MG63 (cell line): ENCODE measurements around the gene ATE1. TPM values are rescaled to one million over a fixed set of nuclear protein-coding genes. Genes with fewer than 3 reads are reported as not detected.
A peak's percentile ranks its signal among the peaks of the same experiment; 100 is the strongest.
"Not testable (repeated sequence)": the region's sequence is repeated elsewhere in the genome, so short reads cannot be mapped to it uniquely, and the experiment has no call there.

Experiments
- DNase-seq: peaks from one replicate; pipeline ENCODE4 v3.0.0-alpha.2; 2020
- H3K27me3 ChIP-seq: fragments of 250-450 bp; sonication (Bioruptor Pico); 2 replicates; pipeline ENCODE4 v1.5.1; 2020; ENCODE audit warnings: mild to moderate bottlenecking, moderate library complexity
- H3K36me3 ChIP-seq: fragments of 250-450 bp; sonication (Bioruptor Pico); 2 replicates; pipeline ENCODE4 v1.5.1; 2020; ENCODE audit warnings: mild to moderate bottlenecking, moderate library complexity
- H3K4me3 ChIP-seq: fragments of 250-450 bp; sonication (Bioruptor Pico); 2 replicates; pipeline ENCODE4 v1.5.1; 2020; ENCODE audit warnings: mild to moderate bottlenecking, moderate library complexity
- H3K9me3 ChIP-seq: fragments of 250-450 bp; sonication (Bioruptor Pico); 2 replicates; pipeline ENCODE4 v1.5.1; 2020; ENCODE audit warnings: mild to moderate bottlenecking, moderate library complexity
- total RNA-seq: library from RNA; depleted of rRNA; stranded (reverse); fragments of >200 nt; shearing (Covaris generic); gene quantifications from 2 replicates; pipeline ENCODE4 v1.2.3, GENCODE V29; 2014; ENCODE audit warnings: low replicate concordance; rRNA removed

ATE1 gene
- 21.5 and 24.7 TPM in 2 replicates for total RNA-seq

DNA sequence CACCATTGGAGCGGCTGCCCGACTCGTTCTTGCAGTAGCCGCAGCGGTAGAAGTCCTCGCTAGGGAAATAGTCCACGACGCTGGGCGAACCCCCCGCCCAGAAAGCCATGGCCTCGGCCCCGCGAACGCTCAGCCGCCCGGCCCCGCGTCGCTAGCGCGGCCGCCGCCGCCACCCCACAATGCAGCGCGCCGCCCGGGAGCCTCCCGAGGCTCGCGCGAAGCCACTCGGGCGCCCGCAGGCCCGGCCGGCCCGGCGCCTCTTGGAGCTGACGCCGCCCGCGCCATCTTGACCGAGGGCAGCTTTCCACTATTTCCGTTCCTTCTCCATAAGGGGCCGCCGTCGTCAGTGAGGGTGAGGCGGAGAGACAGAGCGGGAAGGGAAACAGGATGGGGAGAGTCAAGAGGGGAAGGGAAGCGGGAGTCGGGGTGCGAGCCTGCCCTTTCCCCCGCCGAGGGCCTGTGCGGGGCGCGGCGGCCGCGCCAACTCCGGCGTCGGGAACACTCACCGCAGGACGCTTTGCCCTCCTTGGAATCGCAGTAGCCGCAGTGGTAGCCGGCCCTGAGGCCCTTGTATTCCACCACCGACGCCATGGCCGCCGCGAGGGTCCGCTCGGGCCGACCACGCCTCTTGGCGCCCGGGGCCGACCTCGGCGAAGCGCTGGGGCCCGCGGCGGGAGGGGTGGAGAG is at the start of gene ATE1:
Gene ATE1, minus strand, starts transcription at position 191 of the 687 bp plus-strand sequence. Its CDS starts 82 bp downstream, at position 109.
- DNase-seq: peak; percentile 87
- Histone ChIP-seq H3K27me3 (no peaks in the 10 kb centered on the region), H3K4me3 (peak within 1 kb of the TSS; percentile 96)

DNA sequence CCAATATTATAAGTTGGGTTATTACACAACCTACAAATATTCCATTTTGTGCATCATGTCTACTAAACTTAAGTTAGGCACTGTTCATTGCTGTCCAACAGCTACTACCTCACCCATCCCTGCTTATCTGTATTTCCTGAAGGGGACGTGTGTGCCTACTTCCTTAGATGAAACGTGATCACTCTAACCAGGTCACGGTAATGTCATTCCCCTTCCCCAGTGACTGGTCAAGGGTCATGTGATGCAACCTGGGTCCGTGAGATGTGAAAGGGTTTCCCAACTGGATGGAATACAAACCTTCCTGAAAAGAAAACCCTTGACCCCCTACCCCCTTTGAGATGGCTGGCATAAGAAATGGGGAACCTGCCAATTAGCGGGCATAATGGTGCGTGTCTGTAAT is 48.8 kb upstream of the ATE1 start:
- Histone ChIP-seq H3K36me3 (peaks cover 7% of the 10 kb centered on the region), H3K4me3 (no peak overlapping the region)
- no peak for DNase-seq

More for the DNA sequence above, at the start of gene ATE1:
- Histone ChIP-seq H3K9me3 (no peaks in the 10 kb centered on the region), H3K36me3 (peaks cover 7% of the 10 kb centered on the region)

DNA sequence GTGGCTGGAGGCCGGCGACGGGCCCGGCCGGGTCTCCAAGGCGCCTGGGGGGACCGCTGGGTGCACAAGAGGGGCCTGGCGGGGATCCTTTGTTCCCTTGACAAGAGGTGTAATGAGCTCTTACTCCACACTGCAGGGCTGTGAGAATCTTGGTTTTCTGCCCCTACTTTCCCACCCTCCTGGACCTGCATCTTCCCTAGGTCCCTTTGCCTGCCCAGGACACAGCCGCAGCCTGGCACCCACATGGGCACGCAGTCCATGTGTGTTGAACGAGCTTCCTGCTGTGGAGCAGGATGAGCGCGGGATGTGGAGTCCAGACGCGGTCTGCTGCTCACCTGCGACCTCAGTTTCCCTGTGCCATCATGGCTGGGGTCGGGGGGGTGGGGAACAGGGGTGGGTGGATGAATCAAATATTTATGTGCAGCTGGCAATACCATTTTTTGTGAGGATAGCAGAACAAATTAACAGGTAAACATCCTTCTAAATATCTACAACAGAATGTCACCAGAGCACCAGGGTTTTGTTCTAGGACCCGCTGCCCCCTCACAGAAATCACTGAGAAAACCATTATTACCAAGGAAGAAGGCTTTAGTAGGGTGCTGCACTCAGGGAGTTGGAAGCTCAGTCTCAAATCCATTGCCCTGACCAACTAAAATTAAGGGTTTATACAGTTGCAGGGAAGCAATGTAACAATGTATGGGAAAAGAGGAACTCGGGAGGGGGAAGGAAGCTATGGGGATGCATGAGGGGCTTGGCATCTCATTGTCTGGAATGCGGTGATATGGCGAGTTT is 47.7 kb upstream of the ATE1 start:
- Histone ChIP-seq H3K27me3 (no peaks in the 10 kb centered on the region), H3K4me3 (peak overlapping the region; percentile 75), H3K36me3 (peaks cover 10% of the 10 kb centered on the region), H3K9me3 (peaks cover 15% of the 10 kb centered on the region)
- no peak for DNase-seq

More for the DNA sequence above, 48.8 kb upstream of the ATE1 start:
- H3K9me3 ChIP-seq: peaks cover 15% of the 10 kb centered on the region
- no peaks in the 10 kb centered on the region for H3K27me3 ChIP-seq

DNA sequence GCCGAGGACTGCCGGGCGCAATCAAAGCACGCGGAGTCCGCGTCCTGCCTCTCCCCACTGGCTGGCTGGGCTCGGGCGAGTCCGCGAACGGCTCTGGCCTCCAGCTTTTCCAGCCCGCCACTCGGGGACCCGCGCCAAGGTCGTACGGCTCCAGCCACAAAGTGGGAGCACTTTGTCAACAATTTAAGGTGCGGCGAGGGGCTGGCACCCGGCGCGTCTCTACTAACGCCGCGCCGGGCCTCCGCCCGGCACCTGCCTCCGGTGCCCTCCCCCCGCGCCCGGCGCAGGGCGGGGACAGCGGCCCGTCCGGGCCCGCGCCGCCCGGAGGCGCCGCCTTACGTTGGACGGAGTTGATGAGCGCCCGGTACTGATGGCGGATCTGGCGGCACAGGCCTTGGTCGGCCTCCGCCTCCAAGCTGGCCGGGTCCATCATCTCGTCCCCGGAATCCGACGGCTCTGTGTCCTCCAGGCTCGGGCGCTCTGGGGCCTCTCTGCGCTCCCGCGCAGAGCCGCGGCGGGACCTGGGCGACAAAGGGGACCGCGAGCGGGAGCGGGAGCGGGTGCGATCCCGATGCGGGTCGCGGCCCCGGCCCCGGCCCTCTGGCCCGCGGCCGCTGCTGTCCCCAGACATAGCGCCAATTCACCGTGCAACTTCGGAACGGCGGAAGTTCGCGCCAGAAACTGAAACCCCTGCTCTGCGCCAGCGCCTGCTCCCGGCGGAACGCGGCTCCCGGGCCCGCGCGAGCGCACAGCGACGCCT is 46.9 kb upstream of the ATE1 start, which contains the start of gene NSMCE4A:
Gene NSMCE4A, minus strand, starts transcription at position 683 of the 760 bp plus-strand sequence. Its CDS starts 52 bp downstream, at position 631.
- H3K27me3 ChIP-seq: no peaks in the 10 kb centered on the region
- peak; percentile 79 for DNase-seq
- H3K4me3 ChIP-seq: peak within 1 kb of the TSS; percentile 75
- peaks cover 13% of the 10 kb centered on the region for H3K36me3 ChIP-seq
- peaks cover 15% of the 10 kb centered on the region for H3K9me3 ChIP-seq

DNA sequence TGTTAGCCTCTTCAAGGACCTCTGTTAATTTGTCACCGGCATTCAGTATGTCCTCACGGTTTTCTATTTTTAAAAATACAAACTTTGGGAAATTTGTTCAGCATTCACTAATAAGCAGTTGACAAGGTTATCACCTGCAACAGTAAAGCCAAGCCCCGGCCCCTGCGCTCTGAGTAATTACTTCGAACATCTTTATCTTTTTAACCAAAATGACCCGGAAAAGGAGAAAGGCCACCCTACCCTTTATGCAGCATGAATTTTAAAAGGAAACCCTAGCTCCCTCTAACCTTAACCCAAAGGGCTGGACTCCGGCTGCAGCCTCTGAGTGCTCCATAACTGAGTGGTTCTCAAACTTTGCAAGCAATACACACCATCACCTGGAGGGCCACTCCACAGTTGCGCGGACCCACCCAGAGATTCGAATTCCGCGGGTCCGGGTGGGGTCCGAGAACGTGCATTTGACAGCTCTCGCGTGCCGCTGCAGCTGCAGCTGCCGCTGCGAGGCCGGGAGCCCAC is 46.2 kb upstream of the ATE1 start:
- H3K4me3 ChIP-seq: peak overlapping the region; percentile 75
- DNase-seq: no peak
- peaks cover 15% of the 10 kb centered on the region for H3K36me3 ChIP-seq
- peaks cover 15% of the 10 kb centered on the region for H3K9me3 ChIP-seq
- no peaks in the 10 kb centered on the region for H3K27me3 ChIP-seq

DNA sequence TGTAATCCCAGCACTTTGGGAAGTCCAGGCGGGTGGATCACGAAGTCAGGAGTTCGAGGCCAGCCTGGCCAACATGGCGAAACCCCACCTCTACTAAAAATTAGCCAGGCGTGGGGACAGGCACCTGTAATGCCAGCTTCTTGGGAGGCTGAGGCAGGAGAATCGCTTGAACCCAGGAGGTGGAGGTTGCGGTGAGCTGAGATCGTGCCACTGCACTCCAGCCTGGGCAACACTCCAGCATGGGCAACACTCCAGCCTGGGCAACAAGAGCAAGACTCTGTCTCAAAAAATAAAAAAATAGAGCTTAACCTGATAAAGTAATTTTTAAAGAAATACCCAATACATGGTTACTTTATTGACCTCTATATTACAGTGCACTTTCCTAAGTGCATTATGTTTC is 41.3 kb upstream of the ATE1 start:
- DNase-seq: peak; percentile 24
- H3K4me3 ChIP-seq, H3K9me3 ChIP-seq, H3K27me3 ChIP-seq: not testable (repeated sequence)
- H3K36me3 ChIP-seq: peaks cover 47% of the 10 kb centered on the region

DNA sequence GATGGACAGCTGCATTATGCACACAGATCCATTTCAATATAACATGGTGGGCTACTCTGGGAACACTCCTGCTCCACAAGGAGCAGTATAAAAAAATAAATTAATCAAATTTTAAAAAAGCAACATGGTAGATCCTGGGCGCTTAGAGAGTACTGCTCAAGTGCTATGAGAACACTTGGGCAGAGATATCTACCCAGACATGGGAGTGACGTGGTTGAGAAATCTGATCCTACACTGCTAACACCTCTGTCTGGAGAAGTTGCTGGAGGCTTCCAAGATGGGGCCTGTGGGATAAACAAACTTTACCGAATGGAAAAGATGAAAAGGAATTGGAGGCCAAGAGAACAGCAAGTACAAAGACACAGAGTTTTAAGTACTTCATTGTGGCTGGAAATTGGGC is 38.2 kb upstream of the ATE1 start:
- no peaks in the 10 kb centered on the region for H3K27me3 ChIP-seq
- no peak for DNase-seq
- no peak overlapping the region for H3K4me3 ChIP-seq
- no peaks in the 10 kb centered on the region for H3K9me3 ChIP-seq
- H3K36me3 ChIP-seq: peaks cover 47% of the 10 kb centered on the region

DNA sequence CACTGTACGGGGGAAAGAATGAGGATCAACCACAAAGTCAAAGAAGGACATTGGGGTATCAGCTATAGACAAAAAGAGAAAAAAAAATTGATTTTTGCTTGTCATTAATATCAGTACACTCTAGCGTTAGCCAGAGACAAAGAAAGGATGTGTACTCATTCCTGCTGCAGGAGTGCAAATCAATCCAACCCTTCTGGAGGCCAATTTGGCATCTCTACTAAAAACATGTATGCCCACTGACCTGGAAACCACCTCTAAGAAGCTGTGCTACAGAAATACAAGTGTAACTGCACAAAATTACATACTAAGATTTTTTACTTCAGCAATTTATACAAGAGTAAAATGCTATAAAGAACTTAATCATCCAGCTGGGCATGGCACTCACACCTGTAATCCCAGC is 33.6 kb upstream of the ATE1 start:
- H3K4me3 ChIP-seq: no peak overlapping the region
- peaks cover 26% of the 10 kb centered on the region for H3K36me3 ChIP-seq
- no peaks in the 10 kb centered on the region for H3K9me3 ChIP-seq
- no peaks in the 10 kb centered on the region for H3K27me3 ChIP-seq
- DNase-seq: no peak

DNA sequence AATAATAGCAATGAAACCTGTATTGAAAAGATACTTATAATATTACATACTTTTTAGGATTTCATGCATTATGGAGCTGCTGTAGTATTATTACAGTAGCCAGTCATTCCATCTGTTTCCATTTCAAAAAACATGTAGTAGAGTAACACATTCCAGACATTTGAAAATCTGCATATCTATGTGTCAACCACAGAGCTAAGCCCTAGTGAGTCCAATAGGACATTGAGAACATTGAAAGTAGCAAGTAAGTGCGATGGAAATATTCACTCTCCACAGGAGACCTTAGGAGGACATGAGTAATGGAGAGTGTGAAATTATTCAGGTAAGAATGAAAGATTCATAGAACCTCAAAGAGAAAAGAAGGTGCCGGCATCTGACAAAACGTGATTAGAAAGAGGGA is 31.8 kb upstream of the ATE1 start:
- no peak for DNase-seq
- Histone ChIP-seq H3K4me3 (no peak overlapping the region), H3K27me3 (no peaks in the 10 kb centered on the region), H3K36me3 (peaks cover 27% of the 10 kb centered on the region), H3K9me3 (no peaks in the 10 kb centered on the region)

DNA sequence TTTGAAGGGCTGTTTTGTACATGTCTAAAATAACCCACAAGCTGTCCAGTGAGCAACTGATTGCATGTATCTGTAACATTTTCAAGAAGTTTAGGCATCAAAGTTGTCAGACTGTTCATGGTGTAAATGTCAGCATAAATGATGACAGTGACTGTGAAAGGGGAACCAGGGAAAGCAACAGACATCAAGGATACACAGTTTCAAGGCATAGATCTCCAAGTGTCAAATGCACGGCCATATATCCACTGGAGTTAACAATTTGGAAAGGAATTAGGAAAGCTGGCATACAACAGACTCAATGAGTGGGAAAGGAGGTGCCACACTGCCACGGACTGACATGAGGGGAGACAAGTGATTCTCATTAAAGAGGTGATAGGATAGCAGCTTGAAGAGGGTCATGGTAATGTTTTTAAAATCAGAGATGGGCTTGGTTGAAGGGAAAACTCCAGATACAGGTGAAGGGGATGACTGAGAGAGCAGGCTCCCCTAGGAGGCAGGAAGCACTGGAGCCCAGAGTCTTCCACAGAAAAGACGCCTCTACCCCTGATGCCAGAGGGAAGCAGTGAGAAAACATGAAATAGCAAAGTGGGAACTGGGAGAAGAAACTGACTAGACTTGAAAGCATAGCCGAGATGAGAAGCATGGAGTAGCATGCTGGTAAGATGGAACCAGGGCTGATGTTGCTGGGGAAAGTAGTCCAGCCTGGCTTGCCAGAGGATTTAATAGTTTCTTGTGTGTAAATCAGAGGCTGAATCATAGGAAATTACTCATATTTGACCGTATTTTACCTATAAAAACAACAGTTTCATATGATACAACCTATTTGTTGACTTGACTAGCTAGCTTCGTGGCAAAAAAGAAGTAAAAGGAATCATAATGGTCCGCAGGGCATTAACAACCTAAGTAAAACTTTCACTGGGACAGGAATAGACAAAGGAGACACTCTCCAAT is 28.6 kb upstream of the ATE1 start:
- Histone ChIP-seq H3K4me3 (no peak overlapping the region), H3K36me3 (peaks cover 27% of the 10 kb centered on the region), H3K27me3 (no peaks in the 10 kb centered on the region), H3K9me3 (no peaks in the 10 kb centered on the region)
- peak; percentile 54 for DNase-seq

DNA sequence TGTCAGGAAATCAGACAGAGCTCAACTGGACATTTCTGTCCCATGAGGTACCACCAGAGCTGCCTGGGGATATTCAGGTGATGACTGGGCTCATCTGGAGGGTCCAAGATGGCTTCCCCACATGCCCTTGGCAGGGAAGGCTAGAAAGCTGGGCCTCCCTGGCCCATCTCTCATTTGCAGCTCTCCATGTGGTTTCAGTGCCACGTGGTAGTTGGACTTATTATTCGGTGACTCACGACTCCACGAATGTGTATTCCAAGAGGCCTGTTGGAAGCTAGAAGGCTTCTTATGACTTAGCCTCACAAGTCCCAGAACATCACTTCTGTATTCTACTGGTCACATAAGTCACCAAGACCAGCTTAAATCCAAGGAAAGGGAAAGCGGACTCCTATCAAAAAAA is 24.4 kb upstream of the ATE1 start:
- Histone ChIP-seq H3K4me3 (no peak overlapping the region), H3K36me3 (peaks cover 11% of the 10 kb centered on the region), H3K9me3 (no peaks in the 10 kb centered on the region), H3K27me3 (no peaks in the 10 kb centered on the region)
- DNase-seq: peak; percentile 83

DNA sequence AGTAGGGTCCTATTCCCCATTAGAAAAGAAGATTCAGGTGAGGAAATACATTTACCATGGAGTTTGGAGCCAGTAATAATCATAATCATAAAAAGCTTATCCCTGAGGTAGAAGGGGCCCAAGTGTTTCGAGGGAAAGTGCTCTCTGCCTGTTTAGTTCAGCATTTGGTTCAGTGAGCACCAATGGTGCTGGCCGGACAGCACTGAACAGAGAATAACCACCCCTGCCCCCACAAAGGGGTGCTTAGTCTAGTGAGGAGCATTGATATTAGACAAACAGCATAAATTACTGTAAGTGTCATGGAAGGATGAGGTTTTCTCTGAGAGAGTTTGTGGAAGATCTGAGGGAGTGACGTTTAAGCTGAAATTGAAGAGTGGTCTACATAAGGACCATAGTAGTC is 21.6 kb upstream of the ATE1 start:
- Histone ChIP-seq H3K36me3 (no peaks in the 10 kb centered on the region), H3K27me3 (no peaks in the 10 kb centered on the region), H3K9me3 (no peaks in the 10 kb centered on the region), H3K4me3 (no peak overlapping the region)
- no peak for DNase-seq

DNA sequence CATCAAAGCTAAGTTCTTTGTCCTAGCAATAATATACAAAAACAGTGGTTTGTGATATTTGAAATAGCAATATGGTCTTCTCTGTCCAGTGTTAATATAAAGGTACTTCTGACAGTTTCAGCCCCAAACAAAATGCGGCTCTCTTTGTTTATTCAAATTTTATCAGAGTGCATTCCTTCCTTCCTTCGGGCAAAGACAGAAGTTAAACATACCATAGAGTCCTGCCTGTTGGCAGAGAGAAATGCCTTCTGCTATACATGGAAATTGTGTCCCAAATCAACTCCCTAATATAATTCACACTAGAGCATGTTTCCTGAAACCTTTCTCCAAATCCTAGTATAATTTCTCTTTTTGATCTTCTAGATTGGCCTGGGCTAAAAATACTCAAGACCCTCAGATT is 21.2 kb upstream of the ATE1 start:
- H3K9me3 ChIP-seq: no peaks in the 10 kb centered on the region
- no peaks in the 10 kb centered on the region for H3K27me3 ChIP-seq
- DNase-seq: no peak
- H3K36me3 ChIP-seq: no peaks in the 10 kb centered on the region
- H3K4me3 ChIP-seq: no peak overlapping the region

DNA sequence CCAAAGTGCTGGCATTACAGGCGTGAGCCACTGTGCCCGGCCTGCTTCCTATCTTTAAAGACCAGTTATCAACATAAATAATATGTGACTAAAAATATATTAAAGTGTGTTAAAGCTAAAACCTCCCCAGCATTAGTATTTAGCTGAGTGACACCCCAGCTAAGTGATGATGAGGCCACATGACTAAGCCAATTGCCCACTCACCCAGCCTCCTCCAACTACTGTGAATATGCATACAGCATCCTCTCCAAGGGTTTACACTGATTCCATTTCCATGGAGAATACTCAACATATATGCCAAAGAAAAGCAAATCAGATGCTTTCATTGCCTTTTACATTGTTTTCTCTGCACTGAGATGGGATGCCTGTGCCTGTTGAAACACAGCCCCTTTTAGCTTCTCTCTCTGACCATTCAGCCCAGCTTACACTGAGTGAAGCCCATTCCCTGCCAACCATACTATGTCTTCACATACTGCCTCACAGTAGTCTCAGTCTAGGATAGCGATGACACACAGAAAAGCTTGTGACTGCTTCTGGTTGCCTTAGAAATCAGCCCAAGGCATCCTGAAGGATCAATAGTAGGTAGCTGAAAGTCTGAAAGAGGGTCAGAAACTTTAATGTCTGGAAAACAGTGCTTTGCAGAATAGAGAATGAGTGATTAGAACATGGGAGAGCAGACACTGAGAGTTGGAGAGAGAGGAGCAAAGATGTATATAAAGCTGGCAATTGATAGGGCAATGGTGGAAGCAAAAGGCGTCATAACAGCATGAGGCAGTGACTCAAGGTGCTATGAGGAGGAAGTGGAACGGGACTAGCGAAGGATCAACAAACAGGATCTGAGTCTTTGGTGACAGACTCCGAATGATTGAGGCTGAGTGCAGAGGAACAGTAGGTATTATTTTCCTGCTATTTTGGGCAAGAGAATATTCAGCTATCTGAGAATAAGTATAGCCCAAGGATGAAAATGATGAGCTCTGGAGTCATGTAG is 19.8 kb upstream of the ATE1 start:
- H3K36me3 ChIP-seq: no peaks in the 10 kb centered on the region
- no peak for DNase-seq
- H3K9me3 ChIP-seq: no peaks in the 10 kb centered on the region
- H3K4me3 ChIP-seq: no peak overlapping the region
- no peaks in the 10 kb centered on the region for H3K27me3 ChIP-seq
